ENCODE data around the gene SMIM20. TPM values are rescaled to one million over a fixed set of nuclear protein-coding genes. Genes with fewer than 3 reads are reported as not detected.

SMIM20 gene
- total and polyA plus RNA-seq, 12 donors: 27.4 to 48.5 (median 42.0) TPM

GRCh38 chr4:25890571-25891485 is 23.2 kb upstream of the SMIM20 start:
- no peak for DNase-seq
- H3K36me3 ChIP-seq: no peaks in the 10 kb centered on the region
- 61 to 62% methylated on average over 11 of the region's 11 CpGs for WGBS, 2 donors
- H3K27me3 ChIP-seq: no peaks in the 10 kb centered on the region
- no peak overlapping the region for H3K4me3 ChIP-seq
- intact Hi-C loops (cut with DNase I): no loop called here
- peaks cover 0 to 15% (median 0%) of the 10 kb centered on the region in 9 donors for H3K4me1 ChIP-seq
- no peaks in the 10 kb centered on the region for H3K9me3 ChIP-seq
- peak in 3 of 8 donors; percentile 38 to 46 (median 42) for ATAC-seq
- H3K27ac ChIP-seq: peak overlapping the region in 1 of 10 donors; percentile 29
- TF ChIP-seq, protein P1, sequence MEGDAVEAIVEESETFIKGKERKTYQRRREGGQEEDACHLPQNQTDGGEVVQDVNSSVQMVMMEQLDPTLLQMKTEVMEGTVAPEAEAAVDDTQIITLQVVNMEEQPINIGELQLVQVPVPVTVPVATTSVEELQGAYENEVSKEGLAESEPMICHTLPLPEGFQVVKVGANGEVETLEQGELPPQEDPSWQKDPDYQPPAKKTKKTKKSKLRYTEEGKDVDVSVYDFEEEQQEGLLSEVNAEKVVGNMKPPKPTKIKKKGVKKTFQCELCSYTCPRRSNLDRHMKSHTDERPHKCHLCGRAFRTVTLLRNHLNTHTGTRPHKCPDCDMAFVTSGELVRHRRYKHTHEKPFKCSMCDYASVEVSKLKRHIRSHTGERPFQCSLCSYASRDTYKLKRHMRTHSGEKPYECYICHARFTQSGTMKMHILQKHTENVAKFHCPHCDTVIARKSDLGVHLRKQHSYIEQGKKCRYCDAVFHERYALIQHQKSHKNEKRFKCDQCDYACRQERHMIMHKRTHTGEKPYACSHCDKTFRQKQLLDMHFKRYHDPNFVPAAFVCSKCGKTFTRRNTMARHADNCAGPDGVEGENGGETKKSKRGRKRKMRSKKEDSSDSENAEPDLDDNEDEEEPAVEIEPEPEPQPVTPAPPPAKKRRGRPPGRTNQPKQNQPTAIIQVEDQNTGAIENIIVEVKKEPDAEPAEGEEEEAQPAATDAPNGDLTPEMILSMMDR (IDR thresholded peaks at IDR 0.05): peak in 1 of 9 donors; percentile 14

- peak in 5 of 8 donors; percentile 29 to 59 (median 46) for ATAC-seq
Observed at GRCh38 chr4:25892796-25893195, 21.2 kb upstream of the SMIM20 start.

DNA sequence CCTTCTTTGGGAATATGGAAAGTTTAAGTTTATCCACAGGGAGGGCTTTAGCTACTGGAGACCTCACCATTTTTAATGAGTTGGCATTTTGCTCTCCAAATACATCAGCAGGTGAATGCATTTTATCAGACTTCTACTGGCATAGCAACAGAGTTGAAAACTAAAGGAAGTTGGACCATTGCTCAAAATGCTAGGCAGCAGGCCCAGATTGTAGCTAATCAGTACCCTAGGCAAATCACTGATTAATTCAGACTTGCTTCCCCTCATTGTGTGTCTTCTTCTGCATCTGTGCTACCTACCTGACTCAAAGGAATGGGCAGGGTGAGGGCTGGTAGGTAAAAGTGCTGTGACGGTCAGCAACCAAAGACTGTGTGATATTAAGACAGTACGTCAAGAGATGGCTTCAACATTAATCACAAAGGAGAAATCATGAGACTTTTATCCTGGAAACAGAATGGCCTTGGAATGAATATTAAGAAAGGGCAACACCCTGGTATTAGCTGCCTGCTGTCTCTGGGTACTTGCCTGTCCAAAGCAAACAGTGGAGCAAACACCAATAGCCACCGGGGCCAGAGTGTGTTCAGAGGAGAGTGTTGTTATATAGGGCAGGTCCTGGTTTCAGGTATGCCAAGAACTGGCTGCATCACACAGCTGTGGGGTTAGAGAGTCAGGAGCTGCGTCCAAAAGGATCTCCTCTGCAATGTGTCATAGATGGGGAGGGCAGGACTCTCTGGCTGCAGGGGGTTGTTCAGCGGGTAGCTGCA is 17.1 kb upstream of the SMIM20 start:
- Histone ChIP-seq H3K9me3 (no peaks in the 10 kb centered on the region), H3K36me3 (no peaks in the 10 kb centered on the region), H3K4me1 (peaks cover 0 to 6% (median 0%) of the 10 kb centered on the region in 9 donors), H3K4me3 (no peak overlapping the region), H3K27me3 (no peaks in the 10 kb centered on the region), H3K27ac (no peak overlapping the region)
- intact Hi-C loops (cut with DNase I): no loop called here
- no peak for ATAC-seq
- TF ChIP-seq, protein P1 (IDR thresholded peaks at IDR 0.05): no peak
- no peak for DNase-seq
- WGBS, 2 donors: 87 to 90% methylated on average over 5 of the region's 5 CpGs

More at GRCh38 chr4:25892796-25893195, 21.2 kb upstream of the SMIM20 start:
- Histone ChIP-seq H3K4me1 (peaks cover 0 to 15% (median 0%) of the 10 kb centered on the region in 9 donors), H3K36me3 (no peaks in the 10 kb centered on the region), H3K9me3 (no peaks in the 10 kb centered on the region), H3K27me3 (no peaks in the 10 kb centered on the region), H3K27ac (peak overlapping the region in 1 of 10 donors; percentile 41), H3K4me3 (no peak overlapping the region)
- DNase-seq: peak; percentile 20 to 21
- TF ChIP-seq, protein P1 (IDR thresholded peaks at IDR 0.05): no peak
- 72 to 79% methylated on average over 6 of the region's 6 CpGs for WGBS, 2 donors
- intact Hi-C loops (cut with DNase I): no loop called here

DNA sequence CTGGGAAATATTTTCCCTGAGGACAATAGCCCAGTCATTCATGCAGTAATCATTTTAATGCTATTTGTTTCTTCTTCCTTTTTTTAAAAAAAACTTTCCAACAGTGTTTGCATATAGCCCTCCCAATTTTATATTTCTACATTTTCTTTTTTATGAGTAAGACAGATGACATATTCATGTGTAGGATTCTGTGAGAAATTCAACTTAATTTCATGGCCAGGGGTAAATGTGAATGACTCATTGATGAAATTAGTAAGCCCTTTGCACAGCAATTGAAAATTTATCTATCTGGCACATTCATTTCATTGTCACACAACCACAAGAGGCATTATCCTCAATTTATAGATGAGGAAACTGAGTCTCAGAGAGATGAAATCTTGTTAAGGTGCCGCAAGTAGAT is 13.7 kb upstream of the SMIM20 start:
- H3K27me3 ChIP-seq: no peaks in the 10 kb centered on the region
- intact Hi-C loops (cut with DNase I): no loop called here
- TF ChIP-seq, protein P1 (IDR thresholded peaks at IDR 0.05): no peak
- ATAC-seq (no peak), DNase-seq (no peak)
- H3K4me1 ChIP-seq: peaks cover 0 to 6% (median 0%) of the 10 kb centered on the region in 9 donors
- 75 to 85% methylated on average over 1 of the region's 1 CpG for WGBS, 2 donors
- H3K4me3 ChIP-seq: no peak overlapping the region
- no peaks in the 10 kb centered on the region for H3K36me3 ChIP-seq
- no peak overlapping the region for H3K27ac ChIP-seq
- no peaks in the 10 kb centered on the region for H3K9me3 ChIP-seq
